Activated CD8-positive, alpha-beta memory T cell treated with anti-CD3 and anti-CD28 coated beads for 48 hours (primary cell): ENCODE measurements around the gene ATIC.
"Not testable (repeated sequence)": the region's sequence is repeated elsewhere in the genome, so short reads cannot be mapped to it uniquely, and the experiment has no call there.

Experiments
- DNase-seq, 3 experiments: peaks; one replicate each; pipeline ENCODE4 v3.0.0-alpha.2; 2020; ENCODE audit warnings: low read depth in 2 of 3, low spot score in 2 of 3

ATIC gene

GRCh38 chr2:215311625-215312396 is at the start of gene ATIC:
ATIC (plus strand) TSS chr2:215312059; CDS start chr2:215312143, 84 bp downstream.
- DNase-seq: peak; percentile 72 to 80 (median 73)

GRCh38 chr2:215262303-215262702 is 49.6 kb upstream of the ATIC start:
- no peak for DNase-seq

GRCh38 chr2:215262741-215263362 is 49.0 kb upstream of the ATIC start:
- no peak for DNase-seq

- no peak for DNase-seq
Measured at GRCh38 chr2:215264374-215264773, 47.5 kb upstream of the ATIC start.

- DNase-seq: peak; percentile 6 to 16 (median 12)
Measured at GRCh38 chr2:215269397-215270117, 42.3 kb upstream of the ATIC start.

GRCh38 chr2:215270118-215270451 is 41.8 kb upstream of the ATIC start:
- DNase-seq: no peak

- DNase-seq: no peak
Measured at GRCh38 chr2:215271446-215271845, 40.4 kb upstream of the ATIC start.

- no peak for DNase-seq
Measured at GRCh38 chr2:215272918-215273317, 38.9 kb upstream of the ATIC start.

GRCh38 chr2:215274829-215275228 is 37.0 kb upstream of the ATIC start:
- DNase-seq: no peak

GRCh38 chr2:215275824-215276223 is 36.0 kb upstream of the ATIC start:
- DNase-seq: no peak

- DNase-seq: peak in 1 of 3 experiments; percentile 5
Measured at GRCh38 chr2:215277944-215278343, 33.9 kb upstream of the ATIC start.

- no peak for DNase-seq
Measured at GRCh38 chr2:215280326-215280725, 31.5 kb upstream of the ATIC start.

GRCh38 chr2:215283221-215283620 is 28.6 kb upstream of the ATIC start:
- DNase-seq: no peak

- DNase-seq: no peak
Measured at GRCh38 chr2:215286309-215286708, 25.6 kb upstream of the ATIC start.

GRCh38 chr2:215288112-215288815 is 23.6 kb upstream of the ATIC start:
- no peak for DNase-seq

- no peak for DNase-seq
Measured at GRCh38 chr2:215290980-215291599, 20.8 kb upstream of the ATIC start.

GRCh38 chr2:215293879-215294278 is 18.0 kb upstream of the ATIC start:
- no peak for DNase-seq

GRCh38 chr2:215299337-215299859 is 12.5 kb upstream of the ATIC start:
- DNase-seq: no peak

- DNase-seq: no peak
Measured at GRCh38 chr2:215301994-215302393, 9.9 kb upstream of the ATIC start.

GRCh38 chr2:215311259-215311624 is 617 bp upstream of the ATIC start:
- DNase-seq: not testable (repeated sequence)

- no peak for DNase-seq
Measured at GRCh38 chr2:215313255-215313613, 1.4 kb downstream of the ATIC start.
